Measurements from ENCODE around the gene CAV3. TPM values are rescaled to one million over a fixed set of nuclear protein-coding genes. Genes with fewer than 3 reads are reported as not detected.

CAV3 gene
- total and polyA plus RNA-seq, 2 donors (not counting 3 experiments of a cell fraction or from before 2014, with no cell fraction given) = not detected

GRCh38 chr3:8755097-8755496, 21.5 kb downstream of the CAV3 start:
- TF ChIP-seq, protein P1, sequence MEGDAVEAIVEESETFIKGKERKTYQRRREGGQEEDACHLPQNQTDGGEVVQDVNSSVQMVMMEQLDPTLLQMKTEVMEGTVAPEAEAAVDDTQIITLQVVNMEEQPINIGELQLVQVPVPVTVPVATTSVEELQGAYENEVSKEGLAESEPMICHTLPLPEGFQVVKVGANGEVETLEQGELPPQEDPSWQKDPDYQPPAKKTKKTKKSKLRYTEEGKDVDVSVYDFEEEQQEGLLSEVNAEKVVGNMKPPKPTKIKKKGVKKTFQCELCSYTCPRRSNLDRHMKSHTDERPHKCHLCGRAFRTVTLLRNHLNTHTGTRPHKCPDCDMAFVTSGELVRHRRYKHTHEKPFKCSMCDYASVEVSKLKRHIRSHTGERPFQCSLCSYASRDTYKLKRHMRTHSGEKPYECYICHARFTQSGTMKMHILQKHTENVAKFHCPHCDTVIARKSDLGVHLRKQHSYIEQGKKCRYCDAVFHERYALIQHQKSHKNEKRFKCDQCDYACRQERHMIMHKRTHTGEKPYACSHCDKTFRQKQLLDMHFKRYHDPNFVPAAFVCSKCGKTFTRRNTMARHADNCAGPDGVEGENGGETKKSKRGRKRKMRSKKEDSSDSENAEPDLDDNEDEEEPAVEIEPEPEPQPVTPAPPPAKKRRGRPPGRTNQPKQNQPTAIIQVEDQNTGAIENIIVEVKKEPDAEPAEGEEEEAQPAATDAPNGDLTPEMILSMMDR (IDR thresholded peaks at IDR 0.05; ENCODE audit: extremely low read depth in 1 of 2, insufficient read depth in 1 of 2, low read depth in 1 of 2, low read length in 2 of 2) = no peak
- no peaks in the 10 kb centered on the region for H3K4me1 ChIP-seq (ENCODE audit: control insufficient read depth, extremely low read depth, insufficient read depth, low read length)

GRCh38 chr3:8755564-8756237, 22.1 kb downstream of the CAV3 start:
- no peaks in the 10 kb centered on the region for H3K9me1 ChIP-seq (replicated peaks; ENCODE audit: control insufficient read depth, extremely low read depth, insufficient read depth, low read length)
- no peak for DNase-seq (ENCODE audit: low read depth, low spot score)
- TF ChIP-seq FOS (IDR thresholded peaks at IDR 0.05; ENCODE audit: borderline replicate concordance, insufficient read depth, low read length) = no peak
- TF ChIP-seq, protein P1 (IDR thresholded peaks at IDR 0.05; ENCODE audit: extremely low read depth in 1 of 2, insufficient read depth in 1 of 2, low read depth in 1 of 2, low read length in 2 of 2) = peak; percentile 12 to 13
- intact Hi-C loops (cut with micrococcal nuclease) = no loop called here
- CTCF ChIA-PET = interaction anchor here (0.6 to 3.1 kb wide), 6 partner anchors 8 to 91 kb away, joined by 3 to 15 read pairs (median 6); partner anchors contain the start of gene OXTR
- no peak overlapping the region for H3K9ac ChIP-seq (replicated peaks; ENCODE audit: extremely low read depth, insufficient read depth, low read length)
- H3K4me3 ChIP-seq (replicated peaks in 1 of 3; ENCODE audit: insufficient read depth in 1 of 3, low read depth in 1 of 3, low read length in 3 of 3) = no peak overlapping the region
- no peaks in the 10 kb centered on the region for H3K4me1 ChIP-seq (ENCODE audit: control insufficient read depth, extremely low read depth, insufficient read depth, low read length)
- no peaks in the 10 kb centered on the region for H3K36me3 ChIP-seq (ENCODE audit: control insufficient read depth in 2 of 2, extremely low read depth in 1 of 2, insufficient read depth in 2 of 2, low read length in 2 of 2)
- no peaks in the 10 kb centered on the region for H3K79me2 ChIP-seq (ENCODE audit: control insufficient read depth, insufficient read depth, low read length)
- H3K27me3 ChIP-seq (ENCODE audit: control insufficient read depth in 2 of 2, insufficient read depth in 2 of 2, low read length in 2 of 2) = no peaks in the 10 kb centered on the region
- POLR2A ChIA-PET = no interaction called here
- no peak overlapping the region for H2AFZ ChIP-seq (ENCODE audit: low read depth, low read length)
- dilution Hi-C loops (cut with MboI; ENCODE audit: extremely low pct_ligation_motif_present, low sequenced_read_pairs) = no loop called here
- H3K4me2 ChIP-seq (ENCODE audit: insufficient read depth, low read length) = no peak overlapping the region
- H3K27ac ChIP-seq (ENCODE audit: insufficient read depth, low read depth, low read length) = no peak overlapping the region
- FAIRE-seq = no peak
- no peaks in the 10 kb centered on the region for H4K20me1 ChIP-seq (replicated peaks; ENCODE audit: control insufficient read depth, extremely low read depth, insufficient read depth, low read length)
- no peaks in the 10 kb centered on the region for H3K9me3 ChIP-seq (replicated peaks; ENCODE audit: control insufficient read depth, insufficient read depth, low read length)
- no TSS peak for BruUV-seq (replicated peaks)

More at GRCh38 chr3:8755097-8755496, 21.5 kb downstream of the CAV3 start:
- no TSS peak for BruUV-seq (replicated peaks)
- no peak overlapping the region for H3K4me3 ChIP-seq (replicated peaks in 1 of 3; ENCODE audit: insufficient read depth in 1 of 3, low read depth in 1 of 3, low read length in 3 of 3)
- no peaks in the 10 kb centered on the region for H3K79me2 ChIP-seq (ENCODE audit: control insufficient read depth, insufficient read depth, low read length)
- H3K27me3 ChIP-seq (ENCODE audit: control insufficient read depth in 2 of 2, insufficient read depth in 2 of 2, low read length in 2 of 2) = no peaks in the 10 kb centered on the region
- H3K27ac ChIP-seq (ENCODE audit: insufficient read depth, low read depth, low read length) = no peak overlapping the region
- intact Hi-C loops (cut with micrococcal nuclease) (no loop called here), dilution Hi-C loops (cut with MboI; ENCODE audit: extremely low pct_ligation_motif_present, low sequenced_read_pairs) (no loop called here)
- H3K9me3 ChIP-seq (replicated peaks; ENCODE audit: control insufficient read depth, insufficient read depth, low read length) = no peaks in the 10 kb centered on the region
- no peak overlapping the region for H3K9ac ChIP-seq (replicated peaks; ENCODE audit: extremely low read depth, insufficient read depth, low read length)
- FAIRE-seq = no peak
- H2AFZ ChIP-seq (ENCODE audit: low read depth, low read length) = no peak overlapping the region
- ChIA-PET CTCF (interaction anchor here (1.0 to 3.1 kb wide), 5 partner anchors 10 to 91 kb away, joined by 5 to 15 read pairs (median 7); partner anchors contain the start of gene OXTR), POLR2A (no interaction called here)
- no peaks in the 10 kb centered on the region for H4K20me1 ChIP-seq (replicated peaks; ENCODE audit: control insufficient read depth, extremely low read depth, insufficient read depth, low read length)
- no peak overlapping the region for H3K4me2 ChIP-seq (ENCODE audit: insufficient read depth, low read length)
- H3K36me3 ChIP-seq (ENCODE audit: control insufficient read depth in 2 of 2, extremely low read depth in 1 of 2, insufficient read depth in 2 of 2, low read length in 2 of 2) = no peaks in the 10 kb centered on the region
- H3K9me1 ChIP-seq (replicated peaks; ENCODE audit: control insufficient read depth, extremely low read depth, insufficient read depth, low read length) = no peaks in the 10 kb centered on the region
- DNase-seq (ENCODE audit: low read depth, low spot score) = no peak
